Measurements from ENCODE around the gene RNF215. TPM values are rescaled to one million over a fixed set of nuclear protein-coding genes. Genes with fewer than 3 reads are reported as not detected.
A peak's percentile ranks its signal among the peaks of the same experiment; 100 is the strongest.

Gene RNF215
- total and polyA plus RNA-seq, 2 of the 13 experiments (the other 11 are each of a cell fraction or from before 2014, with no cell fraction given), result 5.3 to 6.1 TPM

DNA sequence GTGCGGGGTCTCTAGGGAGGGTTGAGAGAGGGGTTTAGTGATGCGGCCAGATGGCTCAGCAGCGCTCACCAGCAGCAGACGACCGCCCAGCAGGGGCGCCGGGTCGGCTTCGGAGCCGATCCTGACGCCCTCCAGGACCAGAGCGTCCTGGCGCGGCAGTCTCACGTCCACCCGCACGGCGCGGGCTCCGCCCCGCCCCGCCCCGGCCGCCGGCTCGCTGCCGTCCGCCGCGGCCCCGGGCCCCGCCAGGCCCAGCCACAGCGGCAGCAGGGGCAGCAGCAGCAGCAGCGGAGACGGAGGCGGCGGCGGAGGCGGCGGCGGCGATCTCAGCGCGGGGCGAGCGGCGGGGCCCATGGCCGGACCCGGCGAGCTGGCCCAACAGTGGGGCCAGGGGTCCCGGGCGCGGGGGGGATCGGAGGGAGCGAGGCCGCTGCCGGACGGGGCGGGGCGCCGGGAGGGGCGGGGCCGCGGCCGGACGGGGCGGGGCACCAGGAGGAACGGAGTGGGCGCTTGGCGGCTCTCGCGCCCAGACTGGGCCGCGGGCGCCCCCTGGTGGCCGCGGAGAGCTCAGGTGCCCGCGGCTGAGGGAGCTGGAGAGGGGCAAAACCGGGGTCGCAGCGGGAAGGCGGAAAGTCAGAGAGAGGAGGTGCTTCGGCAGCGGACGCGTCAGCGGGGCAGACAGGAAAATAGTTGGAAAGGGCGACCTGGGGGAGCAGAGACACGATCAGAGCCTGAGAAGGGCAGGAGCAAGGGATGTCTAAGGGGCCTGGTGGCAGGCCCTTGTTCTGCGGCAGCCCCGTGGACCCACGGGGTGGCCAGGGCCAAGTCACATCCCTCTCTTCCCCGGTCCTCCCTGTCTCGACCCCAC is at the start of gene RNF215 (continued):
- TF ChIP-seq, protein P1, sequence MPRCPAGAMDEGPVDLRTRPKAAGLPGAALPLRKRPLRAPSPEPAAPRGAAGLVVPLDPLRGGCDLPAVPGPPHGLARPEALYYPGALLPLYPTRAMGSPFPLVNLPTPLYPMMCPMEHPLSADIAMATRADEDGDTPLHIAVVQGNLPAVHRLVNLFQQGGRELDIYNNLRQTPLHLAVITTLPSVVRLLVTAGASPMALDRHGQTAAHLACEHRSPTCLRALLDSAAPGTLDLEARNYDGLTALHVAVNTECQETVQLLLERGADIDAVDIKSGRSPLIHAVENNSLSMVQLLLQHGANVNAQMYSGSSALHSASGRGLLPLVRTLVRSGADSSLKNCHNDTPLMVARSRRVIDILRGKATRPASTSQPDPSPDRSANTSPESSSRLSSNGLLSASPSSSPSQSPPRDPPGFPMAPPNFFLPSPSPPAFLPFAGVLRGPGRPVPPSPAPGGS (CRISPR knock-in tag; IDR thresholded peaks at IDR 0.05), result no peak
- TF ChIP-seq, protein P2, sequence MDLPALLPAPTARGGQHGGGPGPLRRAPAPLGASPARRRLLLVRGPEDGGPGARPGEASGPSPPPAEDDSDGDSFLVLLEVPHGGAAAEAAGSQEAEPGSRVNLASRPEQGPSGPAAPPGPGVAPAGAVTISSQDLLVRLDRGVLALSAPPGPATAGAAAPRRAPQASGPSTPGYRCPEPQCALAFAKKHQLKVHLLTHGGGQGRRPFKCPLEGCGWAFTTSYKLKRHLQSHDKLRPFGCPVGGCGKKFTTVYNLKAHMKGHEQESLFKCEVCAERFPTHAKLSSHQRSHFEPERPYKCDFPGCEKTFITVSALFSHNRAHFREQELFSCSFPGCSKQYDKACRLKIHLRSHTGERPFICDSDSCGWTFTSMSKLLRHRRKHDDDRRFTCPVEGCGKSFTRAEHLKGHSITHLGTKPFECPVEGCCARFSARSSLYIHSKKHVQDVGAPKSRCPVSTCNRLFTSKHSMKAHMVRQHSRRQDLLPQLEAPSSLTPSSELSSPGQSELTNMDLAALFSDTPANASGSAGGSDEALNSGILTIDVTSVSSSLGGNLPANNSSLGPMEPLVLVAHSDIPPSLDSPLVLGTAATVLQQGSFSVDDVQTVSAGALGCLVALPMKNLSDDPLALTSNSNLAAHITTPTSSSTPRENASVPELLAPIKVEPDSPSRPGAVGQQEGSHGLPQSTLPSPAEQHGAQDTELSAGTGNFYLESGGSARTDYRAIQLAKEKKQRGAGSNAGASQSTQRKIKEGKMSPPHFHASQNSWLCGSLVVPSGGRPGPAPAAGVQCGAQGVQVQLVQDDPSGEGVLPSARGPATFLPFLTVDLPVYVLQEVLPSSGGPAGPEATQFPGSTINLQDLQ (CRISPR knock-in tag; IDR thresholded peaks at IDR 0.05), result no peak
- TF ChIP-seq POGZ (CRISPR knock-in tag; IDR thresholded peaks at IDR 0.05) (no peak), ZNF781 (CRISPR knock-in tag; IDR thresholded peaks at IDR 0.05; ENCODE audit: borderline replicate concordance, not compliant biosample characterization) (no peak), ATF7-NPFF (CRISPR knock-in tag; IDR thresholded peaks at IDR 0.05; ENCODE audit: low read depth) (no peak), ATAD3A (CRISPR knock-in tag; IDR thresholded peaks at IDR 0.05) (no peak), DR1 (CRISPR knock-in tag; IDR thresholded peaks at IDR 0.05) (no peak), ZNF282 (IDR thresholded peaks at IDR 0.05; ENCODE audit: partially characterized antibody) (no peak), SRSF1 (optimal IDR thresholded peaks at IDR 0.05; ENCODE audit: low read depth, low read length) (no peak), ZNF564 (CRISPR knock-in tag; IDR thresholded peaks at IDR 0.05) (no peak), ZNF558 (CRISPR knock-in tag; IDR thresholded peaks at IDR 0.05; ENCODE audit: borderline replicate concordance) (no peak), TBX2 (CRISPR knock-in tag; IDR thresholded peaks at IDR 0.05; ENCODE audit: borderline replicate concordance) (no peak), TCF7L2 (IDR thresholded peaks at IDR 0.05; ENCODE audit: low read depth, low read length) (no peak), GATAD2A (CRISPR knock-in tag; IDR thresholded peaks at IDR 0.05) (no peak; the same call in 1 of the 2 replicates), ZNF335 (CRISPR knock-in tag; IDR thresholded peaks at IDR 0.05) (no peak; the same call in 1 of the 2 replicates), MXI1 (IDR thresholded peaks at IDR 0.05; ENCODE audit: borderline replicate concordance, low read depth, low read length) (no peak; the same call in 2 of the 3 replicates)
- TF ChIP-seq, protein P3, sequence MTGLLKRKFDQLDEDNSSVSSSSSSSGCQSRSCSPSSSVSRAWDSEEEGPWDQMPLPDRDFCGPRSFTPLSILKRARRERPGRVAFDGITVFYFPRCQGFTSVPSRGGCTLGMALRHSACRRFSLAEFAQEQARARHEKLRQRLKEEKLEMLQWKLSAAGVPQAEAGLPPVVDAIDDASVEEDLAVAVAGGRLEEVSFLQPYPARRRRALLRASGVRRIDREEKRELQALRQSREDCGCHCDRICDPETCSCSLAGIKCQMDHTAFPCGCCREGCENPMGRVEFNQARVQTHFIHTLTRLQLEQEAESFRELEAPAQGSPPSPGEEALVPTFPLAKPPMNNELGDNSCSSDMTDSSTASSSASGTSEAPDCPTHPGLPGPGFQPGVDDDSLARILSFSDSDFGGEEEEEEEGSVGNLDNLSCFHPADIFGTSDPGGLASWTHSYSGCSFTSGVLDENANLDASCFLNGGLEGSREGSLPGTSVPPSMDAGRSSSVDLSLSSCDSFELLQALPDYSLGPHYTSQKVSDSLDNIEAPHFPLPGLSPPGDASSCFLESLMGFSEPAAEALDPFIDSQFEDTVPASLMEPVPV (CRISPR knock-in tag; IDR thresholded peaks at IDR 0.05), result 0 out of 2 replicates have a peak, but pooled peaks have one; percentile 16
- TF ChIP-seq, protein P4, sequence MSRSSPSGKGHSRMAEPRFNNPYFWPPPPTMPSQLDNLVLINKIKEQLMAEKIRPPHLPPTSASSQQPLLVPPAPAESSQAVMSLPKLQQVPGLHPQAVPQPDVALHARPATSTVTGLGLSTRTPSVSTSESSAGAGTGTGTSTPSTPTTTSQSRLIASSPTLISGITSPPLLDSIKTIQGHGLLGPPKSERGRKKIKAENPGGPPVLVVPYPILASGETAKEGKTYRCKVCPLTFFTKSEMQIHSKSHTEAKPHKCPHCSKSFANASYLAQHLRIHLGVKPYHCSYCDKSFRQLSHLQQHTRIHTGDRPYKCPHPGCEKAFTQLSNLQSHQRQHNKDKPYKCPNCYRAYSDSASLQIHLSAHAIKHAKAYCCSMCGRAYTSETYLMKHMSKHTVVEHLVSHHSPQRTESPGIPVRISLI (CRISPR knock-in tag; IDR thresholded peaks at IDR 0.05; ENCODE audit: borderline replicate concordance), result no peak
- TF ChIP-seq, protein P5, sequence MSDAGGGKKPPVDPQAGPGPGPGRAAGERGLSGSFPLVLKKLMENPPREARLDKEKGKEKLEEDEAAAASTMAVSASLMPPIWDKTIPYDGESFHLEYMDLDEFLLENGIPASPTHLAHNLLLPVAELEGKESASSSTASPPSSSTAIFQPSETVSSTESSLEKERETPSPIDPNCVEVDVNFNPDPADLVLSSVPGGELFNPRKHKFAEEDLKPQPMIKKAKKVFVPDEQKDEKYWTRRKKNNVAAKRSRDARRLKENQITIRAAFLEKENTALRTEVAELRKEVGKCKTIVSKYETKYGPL (CRISPR knock-in tag; IDR thresholded peaks at IDR 0.05), result no peak
- TF ChIP-seq, protein P6, sequence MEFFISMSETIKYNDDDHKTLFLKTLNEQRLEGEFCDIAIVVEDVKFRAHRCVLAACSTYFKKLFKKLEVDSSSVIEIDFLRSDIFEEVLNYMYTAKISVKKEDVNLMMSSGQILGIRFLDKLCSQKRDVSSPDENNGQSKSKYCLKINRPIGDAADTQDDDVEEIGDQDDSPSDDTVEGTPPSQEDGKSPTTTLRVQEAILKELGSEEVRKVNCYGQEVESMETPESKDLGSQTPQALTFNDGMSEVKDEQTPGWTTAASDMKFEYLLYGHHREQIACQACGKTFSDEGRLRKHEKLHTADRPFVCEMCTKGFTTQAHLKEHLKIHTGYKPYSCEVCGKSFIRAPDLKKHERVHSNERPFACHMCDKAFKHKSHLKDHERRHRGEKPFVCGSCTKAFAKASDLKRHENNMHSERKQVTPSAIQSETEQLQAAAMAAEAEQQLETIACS (CRISPR knock-in tag; IDR thresholded peaks at IDR 0.05), result no peak
